CD14-positive monocyte (primary cell): Measurements from ENCODE around the gene SMURF2. TPM values are rescaled to one million over a fixed set of nuclear protein-coding genes. Genes with fewer than 3 reads are reported as not detected.

Experiments
- DNase-seq, 3 donors: peaks; one replicate each; pipeline ENCODE4 v3.0.0-alpha.2; 2011 to 2022
- H2AFZ ChIP-seq: 2 replicates; pipeline ENCODE4 v1.6.0; 2012; ENCODE audit warnings: mild to moderate bottlenecking, low read depth, low read length, inconsistent platforms; ENCODE audit not compliant: insufficient read depth, poor library complexity, severe bottlenecking
- H3K27ac ChIP-seq, 2 donors: 1 replicate in 1 of 2; 2 replicates in 1 of 2; pipeline ENCODE4 v1.5.1; 2012 to 2013; ENCODE audit warnings: low read length in 2 of 2, control low read depth in 1 of 2, inconsistent platforms in 1 of 2, low read depth in 1 of 2, mild to moderate bottlenecking in 1 of 2
- H3K27me3 ChIP-seq, 2 donors: one replicate each; pipeline versions ENCODE4 v1.6.0 to v1.6.1; 2011 to 2013; ENCODE audit warnings: low read length in 2 of 2; ENCODE audit not compliant: control insufficient read depth in 2 of 2, insufficient read depth in 2 of 2
- H3K36me3 ChIP-seq, 2 donors: replicated peaks in 1 of 2; 1 replicate in 1 of 2; 2 replicates in 1 of 2; pipeline versions ENCODE4 v1.5.1 to v1.6.1; 2012 to 2013; ENCODE audit warnings: low read length in 2 of 2, control low read depth in 1 of 2, inconsistent platforms in 1 of 2, mild to moderate bottlenecking in 1 of 2; ENCODE audit not compliant: insufficient read depth in 2 of 2, control insufficient read depth in 1 of 2
- H3K4me1 ChIP-seq, 2 donors: 1 replicate in 1 of 2; 2 replicates in 1 of 2; pipeline versions ENCODE4 v1.5.1 to v1.6.1; 2012 to 2013; ENCODE audit warnings: low read length in 2 of 2, control low read depth in 1 of 2, inconsistent platforms in 1 of 2, mild to moderate bottlenecking in 1 of 2, moderate library complexity in 1 of 2; ENCODE audit not compliant: insufficient read depth in 2 of 2, control insufficient read depth in 1 of 2
- H3K4me2 ChIP-seq: replicated peaks from 2 replicates; pipeline ENCODE3; 2012; ENCODE audit warnings: low read length, moderate library complexity, mild to moderate bottlenecking; ENCODE audit not compliant: poor library complexity, severe bottlenecking; ENCODE audit errors: extremely low read depth
- H3K4me3 ChIP-seq, 3 experiments: fragments of 200-600 bp in 1 of 3; sonication (generic) in 1 of 3; replicated peaks in 1 of 3; 1 replicate in 2 of 3; 2 replicates in 1 of 3; pipeline ENCODE4 v1.5.1; 2011 to 2013; ENCODE audit warnings: low read length in 3 of 3, mild to moderate bottlenecking in 3 of 3, control low read depth in 2 of 3, low read depth in 2 of 3, inconsistent platforms in 1 of 3, moderate library complexity in 1 of 3
- H3K79me2 ChIP-seq: 2 replicates; pipeline ENCODE4 v1.6.0; 2012; ENCODE audit warnings: mild to moderate bottlenecking, control low read depth, inconsistent platforms, low read length, moderate library complexity; ENCODE audit not compliant: insufficient read depth
- H3K9ac ChIP-seq: 2 replicates; pipeline ENCODE4 v1.6.0; 2017; ENCODE audit warnings: low read length, mild to moderate bottlenecking; ENCODE audit not compliant: insufficient read depth, poor library complexity, severe bottlenecking
- H3K9me3 ChIP-seq, 2 donors: replicated peaks in 1 of 2; 1 replicate in 1 of 2; 2 replicates in 1 of 2; pipeline versions ENCODE4 v1.5.1 to v1.6.1; 2012 to 2013; ENCODE audit warnings: low read length in 2 of 2, control low read depth in 1 of 2; ENCODE audit not compliant: control insufficient read depth in 1 of 2, insufficient read depth in 1 of 2
- H4K20me1 ChIP-seq: 2 replicates; pipeline ENCODE4 v1.6.0; 2012; ENCODE audit warnings: mild to moderate bottlenecking, low read length, control low read depth, moderate library complexity; ENCODE audit not compliant: insufficient read depth
- H3K27ac Mint-ChIP-seq, 7 donors: one replicate each; pipeline ENCODE4 v1.8.0; 2020; ENCODE audit warnings: mild to moderate bottlenecking in 7 of 7, mixed read lengths in 7 of 7, moderate library complexity in 6 of 7, inconsistent platforms in 2 of 7
- H3K27me3 Mint-ChIP-seq, 3 donors: one replicate each; pipeline ENCODE4 v1.8.0; 2021 to 2022; ENCODE audit warnings: low read depth in 3 of 3, mild to moderate bottlenecking in 3 of 3, mixed read lengths in 3 of 3, moderate library complexity in 3 of 3, inconsistent platforms in 1 of 3
- H3K36me3 Mint-ChIP-seq, 2 donors: one replicate each; pipeline ENCODE4 v1.8.0; 2020; ENCODE audit warnings: mixed read lengths in 2 of 2, inconsistent platforms in 1 of 2, mild to moderate bottlenecking in 1 of 2
- H3K4me1 Mint-ChIP-seq: one replicate; pipeline ENCODE4 v1.8.0; 2020; ENCODE audit warnings: mild to moderate bottlenecking, mixed read lengths
- H3K4me3 Mint-ChIP-seq, 2 donors: one replicate each; pipeline ENCODE4 v1.8.0; 2020; ENCODE audit warnings: mild to moderate bottlenecking in 2 of 2, mixed read lengths in 2 of 2, moderate library complexity in 1 of 2
- H3K9me3 Mint-ChIP-seq, 7 donors: one replicate each; pipeline ENCODE4 v1.8.0; 2020 to 2022; ENCODE audit warnings: mixed read lengths in 7 of 7, mild to moderate bottlenecking in 6 of 7, moderate library complexity in 6 of 7, inconsistent platforms in 2 of 7
- WGBS: methylation state at CpG from one replicate; pipeline ENCODE4 v1.1.5; 2013; ENCODE audit warnings: missing lambda C conversion rate; ENCODE audit not compliant: insufficient coverage; 5-methylcytosine and 5-hydroxymethylcytosine counted together
- intact Hi-C, 2 donors: fragments of 100-400 bp; cut with micrococcal nuclease; formaldehyde crosslinking; loops; one replicate each; pipeline versions ENCODE4 v1.15.0 to v1.15.1; 2023
- polyA plus RNA-seq, 3 donors: library from polyadenylated mRNA; depleted of rRNA in 1 of 3; unstranded in 2 of 3; stranded (reverse) in 1 of 3; fragments of 300-500 nt in 2 of 3; fragments of >200 nt in 1 of 3; fragmentation: Illumina TruSeq in 2 of 3; gene quantifications; 1 replicate in 2 of 3; 2 replicates in 1 of 3; pipeline ENCODE4 v1.2.3, GENCODE V29; 2012 to 2021
- TF ChIP-seq, protein P1 (sequence below): fragments of 200-600 bp; IDR thresholded peaks from one replicate; pipeline ENCODE4 v1.8.0; 2022; ENCODE audit warnings: antibody characterized with exemption, mild to moderate bottlenecking

SMURF2 gene
- polyA plus RNA-seq, 3 donors, result 2.2 to 12.9 (median 4.5) TPM

DNA sequence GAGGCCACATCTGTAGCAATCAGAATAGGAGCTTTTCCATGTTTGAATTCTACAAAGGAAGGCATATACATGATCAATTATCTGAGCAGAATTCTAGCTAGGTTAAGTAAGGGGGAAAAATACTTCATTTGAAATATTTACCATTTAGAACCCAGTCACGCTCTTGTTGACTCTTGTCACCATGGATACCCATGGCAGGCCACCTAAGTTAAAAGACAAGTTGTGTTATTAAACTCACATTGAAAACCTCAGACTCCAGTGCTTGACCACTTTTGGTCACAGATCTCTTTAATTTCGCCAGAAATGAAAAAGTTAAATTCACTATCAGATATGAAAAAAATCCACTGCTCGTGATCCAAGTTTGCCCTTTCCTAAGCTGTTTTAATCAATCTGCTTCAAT, 160.1 kb downstream of the SMURF2 start:
- H3K36me3 ChIP-seq, result peaks cover 66 to 69% of the 10 kb centered on the region in 2 donors
- Mint-ChIP-seq H3K36me3 (peaks cover 70 to 71% of the 10 kb centered on the region in 2 donors), H3K27ac (peak overlapping the region in 5 of 7 donors; percentile 3 to 70 (median 38)), H3K4me3 (no peak overlapping the region), H3K27me3 (no peaks in the 10 kb centered on the region), H3K9me3 (peaks cover 0 to 5% (median 2%) of the 10 kb centered on the region in 7 donors), H3K4me1 (peaks cover 45% of the 10 kb centered on the region)
- peaks cover 86% of the 10 kb centered on the region for H4K20me1 ChIP-seq
- no peak overlapping the region for H2AFZ ChIP-seq
- peaks cover 76% of the 10 kb centered on the region for H3K79me2 ChIP-seq
- no peak overlapping the region for H3K27ac ChIP-seq
- no peak for DNase-seq
- WGBS, result 92% methylated on average over 3 of the region's 3 CpGs
- no peak overlapping the region for H3K4me2 ChIP-seq
- TF ChIP-seq, protein P1, sequence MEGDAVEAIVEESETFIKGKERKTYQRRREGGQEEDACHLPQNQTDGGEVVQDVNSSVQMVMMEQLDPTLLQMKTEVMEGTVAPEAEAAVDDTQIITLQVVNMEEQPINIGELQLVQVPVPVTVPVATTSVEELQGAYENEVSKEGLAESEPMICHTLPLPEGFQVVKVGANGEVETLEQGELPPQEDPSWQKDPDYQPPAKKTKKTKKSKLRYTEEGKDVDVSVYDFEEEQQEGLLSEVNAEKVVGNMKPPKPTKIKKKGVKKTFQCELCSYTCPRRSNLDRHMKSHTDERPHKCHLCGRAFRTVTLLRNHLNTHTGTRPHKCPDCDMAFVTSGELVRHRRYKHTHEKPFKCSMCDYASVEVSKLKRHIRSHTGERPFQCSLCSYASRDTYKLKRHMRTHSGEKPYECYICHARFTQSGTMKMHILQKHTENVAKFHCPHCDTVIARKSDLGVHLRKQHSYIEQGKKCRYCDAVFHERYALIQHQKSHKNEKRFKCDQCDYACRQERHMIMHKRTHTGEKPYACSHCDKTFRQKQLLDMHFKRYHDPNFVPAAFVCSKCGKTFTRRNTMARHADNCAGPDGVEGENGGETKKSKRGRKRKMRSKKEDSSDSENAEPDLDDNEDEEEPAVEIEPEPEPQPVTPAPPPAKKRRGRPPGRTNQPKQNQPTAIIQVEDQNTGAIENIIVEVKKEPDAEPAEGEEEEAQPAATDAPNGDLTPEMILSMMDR, result no peak
- H3K27me3 ChIP-seq, result no peaks in the 10 kb centered on the region
- no peaks in the 10 kb centered on the region for H3K9me3 ChIP-seq
- no peak overlapping the region for H3K4me3 ChIP-seq
- intact Hi-C loops, result no loop called here
- H3K4me1 ChIP-seq, result peaks cover 20 to 39% of the 10 kb centered on the region in 2 donors
- no peak overlapping the region for H3K9ac ChIP-seq

DNA sequence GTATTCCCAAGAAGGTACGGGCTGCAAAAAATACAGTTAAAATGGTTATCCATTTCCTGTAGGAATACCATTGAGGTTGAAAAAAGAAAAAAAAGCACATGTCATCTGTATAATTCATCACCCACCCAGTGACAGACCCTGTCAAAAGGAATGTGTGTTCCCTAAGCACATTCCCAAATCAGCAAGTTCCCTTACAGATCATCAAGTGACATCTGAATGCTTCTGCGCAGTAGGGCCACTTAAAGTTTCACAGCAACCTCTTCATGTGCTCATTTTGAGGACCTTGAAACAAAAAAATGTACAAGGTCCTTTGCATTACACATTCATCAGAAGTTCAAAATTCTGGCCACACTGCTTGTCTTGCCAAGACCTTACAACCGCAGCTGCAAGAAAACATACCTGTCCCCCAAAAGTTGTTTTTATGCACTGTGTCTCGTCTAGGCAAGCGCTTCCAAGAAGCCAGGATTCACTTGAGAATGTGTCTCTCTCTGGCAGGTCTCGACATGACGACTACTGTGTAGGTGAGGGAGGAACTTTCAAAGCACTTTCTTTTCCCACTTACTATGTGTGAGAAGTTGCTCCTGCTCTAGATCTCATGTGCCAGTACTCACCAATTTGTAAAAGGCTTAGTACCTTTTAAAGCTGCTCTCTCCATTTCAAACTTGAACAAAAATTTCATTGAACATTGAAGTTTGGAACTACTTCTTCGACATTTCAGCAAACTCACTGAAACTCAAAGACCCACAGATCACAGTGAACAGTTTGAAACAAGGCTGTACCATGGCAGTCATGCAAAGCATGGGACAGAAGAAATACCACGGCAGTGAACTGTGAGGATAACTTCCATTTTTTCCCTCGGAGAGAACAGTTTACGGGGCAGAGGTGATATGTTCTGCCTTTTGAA, 161.0 kb downstream of the SMURF2 start:
- Mint-ChIP-seq H3K27ac (peak overlapping the region in 6 of 7 donors; percentile 3 to 68 (median 38)), H3K9me3 (peaks cover 0 to 5% (median 2%) of the 10 kb centered on the region in 7 donors), H3K4me1 (peaks cover 52% of the 10 kb centered on the region), H3K4me3 (no peak overlapping the region), H3K36me3 (peaks cover 70 to 71% of the 10 kb centered on the region in 2 donors), H3K27me3 (peaks cover 0 to 2% (median 0%) of the 10 kb centered on the region in 3 donors)
- Histone ChIP-seq H2AFZ (no peak overlapping the region), H3K79me2 (peaks cover 82% of the 10 kb centered on the region), H3K9ac (no peak overlapping the region), H3K36me3 (peaks cover 66 to 69% of the 10 kb centered on the region in 2 donors), H3K27me3 (no peaks in the 10 kb centered on the region), H3K27ac (no peak overlapping the region), H3K4me3 (no peak overlapping the region), H4K20me1 (peaks cover 86% of the 10 kb centered on the region), H3K9me3 (no peaks in the 10 kb centered on the region), H3K4me1 (peaks cover 23 to 42% of the 10 kb centered on the region in 2 donors), H3K4me2 (no peak overlapping the region)
- WGBS, result 100% methylated on average over 2 of the region's 11 CpGs
- TF ChIP-seq, protein P1, result no peak
- intact Hi-C loops, result no loop called here
- no peak for DNase-seq
